ENCODE data around the gene CNOT9. TPM values are rescaled to one million over a fixed set of nuclear protein-coding genes. Genes with fewer than 3 reads are reported as not detected.

CNOT9 gene
- total and polyA plus RNA-seq, 2 of the 13 experiments (the other 11 are each of a cell fraction or from before 2014, with no cell fraction given), result 82.6 to 92.4 TPM

- Histone ChIP-seq H3K27ac (ENCODE audit: extremely low read length, insufficient read depth, low read length) (no peak overlapping the region), H3K9me3 (ENCODE audit: low read length) (no peaks in the 10 kb centered on the region), H3K4me1 (ENCODE audit: insufficient read depth, low read length) (no peaks in the 10 kb centered on the region), H3K4me2 (ENCODE audit: low read depth, low read length) (no peak overlapping the region), H3K4me3 (replicated peaks in 1 of 3; ENCODE audit: insufficient read depth in 1 of 3, low read depth in 2 of 3, low read length in 3 of 3) (no peak overlapping the region), H4K20me1 (ENCODE audit: insufficient read depth, low read length) (no peaks in the 10 kb centered on the region), H3K36me3 (replicated peaks in 1 of 2; ENCODE audit: control insufficient read depth in 1 of 2, insufficient read depth in 2 of 2, low read length in 2 of 2) (no peaks in the 10 kb centered on the region), H3K79me2 (ENCODE audit: insufficient read depth, low read length) (no peaks in the 10 kb centered on the region), H2AFZ (ENCODE audit: low read length) (no peak overlapping the region), H3K9ac (ENCODE audit: insufficient read depth, low read depth, low read length) (no peak overlapping the region), H3K27me3 (ENCODE audit: control insufficient read depth in 1 of 2, insufficient read depth in 2 of 2, low read length in 2 of 2) (peaks cover 1 to 3% of the 10 kb centered on the region in 2 experiments; a peak in 1 of 5 replicates)
- ATAC-seq (no peak), FAIRE-seq (no peak), DNase-seq (ENCODE audit: low spot score) (no peak)
- ChIA-PET CTCF (ENCODE audit: low intra/inter-chr PET ratio, low total read pairs) (no interaction called here), POLR2A (no interaction called here)
- WGBS (ENCODE audit: low lambda C conversion rate), result 44% methylated on average over 4 of the region's 4 CpGs
- no TSS peak for BruUV-seq (replicated peaks)
- no peak for TF ChIP-seq ZNF7 (CRISPR knock-in tag; IDR thresholded peaks at IDR 0.05)
- no peak for TF ChIP-seq ZNF274 (CRISPR knock-in tag; IDR thresholded peaks at IDR 0.05)
- no peak for TF ChIP-seq IRF2 (CRISPR knock-in tag; IDR thresholded peaks at IDR 0.05)
- TF ChIP-seq WIZ (CRISPR knock-in tag; IDR thresholded peaks at IDR 0.05), result no peak
- in situ Hi-C loops (cut with HindIII; ENCODE audit: extremely low pct_ligation_motif_present, low pct_unique_long_range_greater_than_20kb), result no loop called here
- intact Hi-C loops (cut with micrococcal nuclease; ENCODE audit: unreplicated experiment), result no loop called here
These were observed 57.7 kb downstream of the CNOT9 start for GRCh38 chr2:218626369-218626768.

GRCh38 chr2:218627939-218628338, 59.3 kb downstream of the CNOT9 start:
- Histone ChIP-seq H3K9ac (ENCODE audit: insufficient read depth, low read depth, low read length) (no peak overlapping the region), H3K4me3 (replicated peaks in 1 of 3; ENCODE audit: insufficient read depth in 1 of 3, low read depth in 2 of 3, low read length in 3 of 3) (no peak overlapping the region), H3K9me3 (ENCODE audit: low read length) (no peaks in the 10 kb centered on the region), H3K27me3 (ENCODE audit: control insufficient read depth in 1 of 2, insufficient read depth in 2 of 2, low read length in 2 of 2) (peaks cover 1 to 3% of the 10 kb centered on the region in 2 experiments; a peak in 1 of 5 replicates), H3K36me3 (replicated peaks in 1 of 2; ENCODE audit: control insufficient read depth in 1 of 2, insufficient read depth in 2 of 2, low read length in 2 of 2) (no peaks in the 10 kb centered on the region), H3K79me2 (ENCODE audit: insufficient read depth, low read length) (no peaks in the 10 kb centered on the region), H4K20me1 (ENCODE audit: insufficient read depth, low read length) (no peaks in the 10 kb centered on the region), H3K4me2 (ENCODE audit: low read depth, low read length) (no peak overlapping the region), H3K27ac (ENCODE audit: extremely low read length, insufficient read depth, low read length) (no peak overlapping the region), H2AFZ (ENCODE audit: low read length) (no peak overlapping the region), H3K4me1 (ENCODE audit: insufficient read depth, low read length) (no peaks in the 10 kb centered on the region)
- FAIRE-seq (no peak), ATAC-seq (peak; percentile 17; the same call in 2 of the 3 replicates), DNase-seq (ENCODE audit: low spot score) (no peak)
- WGBS (ENCODE audit: low lambda C conversion rate), result 80% methylated on average over 4 of the region's 4 CpGs
- TF ChIP-seq GATAD1 (CRISPR knock-in tag; IDR thresholded peaks at IDR 0.05) (no peak), ATF1 (CRISPR knock-in tag; IDR thresholded peaks at IDR 0.05) (no peak), ZNF225 (CRISPR knock-in tag; IDR thresholded peaks at IDR 0.05) (no peak)
- POLR2A ChIA-PET, result interaction anchor here (1.3 kb wide), 1 partner anchor 20 kb away, joined by 3 read pairs; the partner anchor contains the start of gene PLCD4
- in situ Hi-C loops (cut with HindIII; ENCODE audit: extremely low pct_ligation_motif_present, low pct_unique_long_range_greater_than_20kb) (no loop called here), intact Hi-C loops (cut with micrococcal nuclease; ENCODE audit: unreplicated experiment) (no loop called here)
- CTCF ChIA-PET (ENCODE audit: low intra/inter-chr PET ratio, low total read pairs), result no interaction called here
- BruUV-seq (replicated peaks), result no TSS peak

All from HepG2 (cell line).